HCT116 (cell line): ENCODE data around the gene SH3GL1. TPM values are rescaled to one million over a fixed set of nuclear protein-coding genes. Genes with fewer than 3 reads are reported as not detected.
A peak's percentile ranks its signal among the peaks of the same experiment; 100 is the strongest.

Experiments
- ATAC-seq: fragments of 200-7000 bp; cut with Tn5 transposase; 2 replicates; pipeline ENCODE4 v1.9.1; 2020; ENCODE audit warnings: mild to moderate bottlenecking, moderate library complexity
- BruUV-seq: library from RNA; stranded (reverse); fragments of 400-500 nt; replicated peaks from 2 replicates; lab custom pipeline; 2021; lab: Mats Ljungman, UMichigan
- CTCF ChIA-PET: fragments of 300-600 bp; sonication (Branson Sonifier 250); formaldehyde crosslinking; loops from one replicate; lab custom pipeline; 2021; ENCODE audit warnings: antibody characterized with exemption; lab: Charles Lee
- POLR2A ChIA-PET: fragments of 300-600, 350-600 bp; sonication (Branson Sonifier 250); formaldehyde crosslinking; loops from one replicate; lab custom pipeline; 2021; ENCODE audit warnings: antibody characterized with exemption; lab: Charles Lee
- RAD21 ChIA-PET, 2 experiments: fragments of 300-600 bp; sonication (Branson Sonifier 250); formaldehyde crosslinking; loops; one replicate each; lab custom pipeline; 2023; ENCODE audit warnings: low total read pairs in 2 of 2; ENCODE audit not compliant: uncharacterized antibody in 2 of 2, unreplicated experiment in 2 of 2, low non-redundant PET in 1 of 2; lab: Charles Lee
- DNase-seq: peaks from one replicate; pipeline ENCODE4 v3.0.0-alpha.2; 2010; ENCODE audit warnings: low read depth, low spot score
- H2AFZ ChIP-seq: fragments of 200-600 bp; shearing (Covaris generic), sonication (generic); 2 replicates; pipeline ENCODE4 v1.6.1; 2017; ENCODE audit warnings: low read depth, mixed run types, mixed read lengths, antibody characterized with exemption, low read length; ENCODE audit not compliant: poor library complexity, severe bottlenecking
- H3K27ac ChIP-seq: 2 replicates; pipeline ENCODE4 v1.5.1; 2012; ENCODE audit warnings: low read depth, low read length
- H3K27me3 ChIP-seq: fragments of 200-600 bp; sonication (generic); 2 replicates; pipeline ENCODE4 v1.6.1; 2016; ENCODE audit warnings: mixed run types, low read length, mixed read lengths; ENCODE audit not compliant: insufficient read depth
- H3K36me3 ChIP-seq, 2 experiments: fragments of 200-500 bp in 1 of 2; fragments of 200-600 bp in 1 of 2; sonication (Bioruptor generic) in 1 of 2; sonication (generic) in 1 of 2; 2 replicates each; pipeline versions ENCODE4 v1.5.1 to v1.6.1; 2014 to 2016; ENCODE audit warnings: low read length in 2 of 2, inconsistent platforms in 1 of 2, mixed read lengths in 1 of 2, mixed run types in 1 of 2; ENCODE audit not compliant: insufficient read depth in 2 of 2, control insufficient read depth in 1 of 2
- H3K4me1 ChIP-seq, 2 experiments: fragments of 200-600 bp in 1 of 2; sonication (generic) in 1 of 2; 2 replicates each; pipeline versions ENCODE4 v1.5.1 to v1.6.1; 2012 to 2017; ENCODE audit warnings: low read length in 2 of 2, inconsistent platforms in 1 of 2, mild to moderate bottlenecking in 1 of 2, mixed read lengths in 1 of 2, mixed run types in 1 of 2, moderate library complexity in 1 of 2; ENCODE audit not compliant: insufficient read depth in 2 of 2, control insufficient read depth in 1 of 2
- H3K4me2 ChIP-seq: fragments of 200-600 bp; sonication (generic); 2 replicates; pipeline ENCODE4 v1.6.1; 2017; ENCODE audit warnings: mixed run types, low read length, mixed read lengths
- H3K4me3 ChIP-seq, 2 experiments: fragments of 200-600 bp in 1 of 2; sonication (generic) in 1 of 2; replicated peaks in 1 of 2; 2 replicates each; pipeline ENCODE4 v1.5.1; 2011 to 2016; ENCODE audit warnings: low read length in 2 of 2, control low read depth in 1 of 2, low read depth in 1 of 2, mild to moderate bottlenecking in 1 of 2, mixed read lengths in 1 of 2, mixed run types in 1 of 2
- H3K79me2 ChIP-seq: fragments of 200-600 bp; sonication (generic); 2 replicates; pipeline ENCODE4 v1.6.1; 2017; ENCODE audit warnings: mild to moderate bottlenecking, mixed run types, low read length, moderate library complexity, mixed read lengths; ENCODE audit not compliant: insufficient read depth
- H3K9ac ChIP-seq: fragments of 200-600 bp; sonication (generic); 2 replicates; pipeline ENCODE4 v1.6.1; 2016; ENCODE audit warnings: low read length, mixed read lengths
- H3K9me2 ChIP-seq: fragments of 200-600 bp; sonication (generic), shearing (Covaris generic); 2 replicates; pipeline ENCODE4 v1.6.1; 2017; ENCODE audit warnings: mixed run types, mild to moderate bottlenecking, moderate library complexity; ENCODE audit not compliant: insufficient read depth
- H3K9me3 ChIP-seq, 2 experiments: fragments of 200-500 bp in 1 of 2; fragments of 200-600 bp in 1 of 2; sonication (Bioruptor generic) in 1 of 2; sonication (generic) in 1 of 2; 2 replicates each; pipeline ENCODE4 v1.6.1; 2014 to 2017; ENCODE audit warnings: low read length in 2 of 2, mixed read lengths in 2 of 2, inconsistent platforms in 1 of 2, low read depth in 1 of 2, mild to moderate bottlenecking in 1 of 2, mixed run types in 1 of 2, moderate library complexity in 1 of 2; ENCODE audit not compliant: control insufficient read depth in 1 of 2, insufficient read depth in 1 of 2
- H4K20me1 ChIP-seq: fragments of 200-600 bp; sonication (generic), shearing (Covaris generic); 2 replicates; pipeline ENCODE4 v1.6.1; 2017; ENCODE audit warnings: mixed run types, mild to moderate bottlenecking, moderate library complexity; ENCODE audit not compliant: insufficient read depth
- CTCF ChIP-seq, 3 experiments: fragments of 200-600 bp in 1 of 3; sonication (generic) in 1 of 3; IDR thresholded peaks in 2 of 3; conservative IDR thresholded peaks in 1 of 3; 2 replicates each; pipeline ENCODE4 v1.5.1; 2012 to 2017; ENCODE audit warnings: low read depth in 2 of 3, low read length in 2 of 3, antibody characterized with exemption in 1 of 3, borderline replicate concordance in 1 of 3, control low read depth in 1 of 3, mild to moderate bottlenecking in 1 of 3, mixed read lengths in 1 of 3, mixed run types in 1 of 3, moderate library complexity in 1 of 3; ENCODE audit not compliant: insufficient read depth in 1 of 3
- EGR1 ChIP-seq: IDR thresholded peaks from 2 replicates; pipeline ENCODE4 v1.6.1; 2012; ENCODE audit warnings: low read depth
- ELF1 ChIP-seq: IDR thresholded peaks from 2 replicates; pipeline ENCODE4 v1.6.1; 2012; ENCODE audit warnings: low read depth, borderline replicate concordance
- FOSL1 ChIP-seq: IDR thresholded peaks from 2 replicates; pipeline ENCODE4 v1.6.1; 2012; ENCODE audit warnings: low read depth
- MAX ChIP-seq: IDR thresholded peaks from 2 replicates; pipeline ENCODE4 v1.6.1; 2012
- POLR2A ChIP-seq: IDR thresholded peaks from 2 replicates; pipeline ENCODE4 v1.7.0; 2011; ENCODE audit warnings: borderline replicate concordance; ENCODE audit not compliant: insufficient read depth, insufficient read length; ENCODE audit errors: extremely low read depth
- POLR2AphosphoS5 ChIP-seq: IDR thresholded peaks from 2 replicates; pipeline ENCODE4 v1.6.1; 2011; ENCODE audit warnings: mild to moderate bottlenecking, low read depth, low read length, moderate library complexity
- SIN3A ChIP-seq: IDR thresholded peaks from 2 replicates; pipeline ENCODE4 v1.6.1; 2012; ENCODE audit warnings: low read depth
- SP1 ChIP-seq: IDR thresholded peaks from 2 replicates; pipeline ENCODE4 v1.6.1; 2012; ENCODE audit warnings: low read depth
- ZFX ChIP-seq: fragments of 450-650 bp; IDR thresholded peaks from 2 replicates; pipeline ENCODE4 v1.6.1; 2017
- ZNF274 ChIP-seq: fragments of 200-500 bp; sonication (Bioruptor generic); IDR thresholded peaks from 2 replicates; pipeline ENCODE4 v1.6.1; 2014; ENCODE audit warnings: mild to moderate bottlenecking, low read depth, low read length, inconsistent platforms
- intact Hi-C: fragments of 100-400 bp; cut with micrococcal nuclease; formaldehyde crosslinking; loops from 2 replicates; pipeline ENCODE4 v1.10.0; 2022
- total RNA-seq: library from RNA; stranded (reverse); gene quantifications from one replicate; pipeline ENCODE4 v1.2.1, GENCODE V29; 2021; ENCODE audit not compliant: unreplicated experiment
- TF ChIP-seq, protein P1 (sequence below): IDR thresholded peaks from 2 replicates; pipeline ENCODE4 v1.6.1; 2012

SH3GL1 gene
- total RNA-seq, 1 experiment from 2014 or later = 86.0 TPM

- Histone ChIP-seq H2AFZ (no peak overlapping the region), H3K9ac (no peak overlapping the region), H3K4me1 (peaks cover 6 to 38% of the 10 kb centered on the region in 2 experiments; a peak in 3 of 4 replicates), H3K79me2 (peaks cover 37% of the 10 kb centered on the region), H3K36me3 (peaks cover 5 to 9% of the 10 kb centered on the region in 2 experiments; a peak in 2 of 4 replicates), H3K4me2 (no peak overlapping the region), H4K20me1 (no peaks in the 10 kb centered on the region), H3K9me3 (no peaks in the 10 kb centered on the region), H3K4me3 (no peak overlapping the region), H3K27ac (peak overlapping the region; percentile 19; the same call in 1 of the 2 replicates), H3K27me3 (no peaks in the 10 kb centered on the region), H3K9me2 (no peaks in the 10 kb centered on the region)
- POLR2A ChIA-PET = interaction anchor here (1.1 kb wide), 1 partner anchor 36 kb away, joined by 4 read pairs; the partner anchor contains the start of gene CHAF1A
- no peak for TF ChIP-seq FOSL1
- no peak for TF ChIP-seq MAX
- TF ChIP-seq SP1 = no peak
- TF ChIP-seq POLR2A = no peak
- TF ChIP-seq, protein P1, sequence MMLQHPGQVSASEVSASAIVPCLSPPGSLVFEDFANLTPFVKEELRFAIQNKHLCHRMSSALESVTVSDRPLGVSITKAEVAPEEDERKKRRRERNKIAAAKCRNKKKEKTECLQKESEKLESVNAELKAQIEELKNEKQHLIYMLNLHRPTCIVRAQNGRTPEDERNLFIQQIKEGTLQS = no peak
- no peak for TF ChIP-seq ZFX
- TF ChIP-seq ZNF274 = no peak
- TF ChIP-seq POLR2AphosphoS5 = no peak
- TF ChIP-seq SIN3A = no peak
- TF ChIP-seq CTCF (IDR thresholded peaks at IDR 0.05 in 2 of 3, conservative IDR thresholded peaks at IDR 0.05 in 1 of 3; ENCODE audit: borderline replicate concordance in 1 of 3, insufficient read depth in 1 of 3, low read depth in 2 of 3, low read length in 2 of 3) = no peak
- no peak for TF ChIP-seq ELF1
- no peak for TF ChIP-seq EGR1
- CTCF ChIA-PET = no interaction called here
- DNase-seq (no peak), ATAC-seq (no peak)
- RAD21 ChIA-PET = no interaction called here
- BruUV-seq = no TSS peak
- intact Hi-C loops = no loop called here
Measured at GRCh38 chr19:4365791-4366665, 34.3 kb downstream of the SH3GL1 start.
